Gastrocnemius medialis (tissue), 4 donors: Measurements from ENCODE around the gene TNFRSF21. TPM values are rescaled to one million over a fixed set of nuclear protein-coding genes. Genes with fewer than 3 reads are reported as not detected.

Source experiments
- ATAC-seq, 2 donors: fragments of 150-250 bp; one replicate each; pipeline ENCODE4 v1.9.1; 2016
- DNase-seq, 2 donors: peaks; one replicate each; pipeline ENCODE4 v3.0.0-alpha.2; 2019
- H3K27ac ChIP-seq, 4 donors: fragments of 200-600 bp; sonication (generic); 1 replicate in 1 of 4; 2 replicates in 3 of 4; pipeline ENCODE4 v1.5.1; 2016 to 2018; ENCODE audit warnings: mild to moderate bottlenecking in 2 of 4, moderate library complexity in 1 of 4
- H3K27me3 ChIP-seq, 3 donors: fragments of 200-600 bp; sonication (generic) in 2 of 3; 1 replicate in 1 of 3; 2 replicates in 2 of 3; pipeline versions ENCODE4 v1.5.1 to v1.6.0; 2016 to 2019; ENCODE audit warnings: mild to moderate bottlenecking in 1 of 3, moderate library complexity in 1 of 3
- H3K36me3 ChIP-seq, 2 donors: fragments of 200-600 bp; sonication (generic) in 1 of 2; one replicate each; pipeline ENCODE4 v1.5.1; 2017 to 2018
- H3K4me1 ChIP-seq, 2 donors: fragments of 200-600 bp; sonication (generic) in 1 of 2; one replicate each; pipeline ENCODE4 v1.5.1; 2016 to 2017; ENCODE audit warnings: mild to moderate bottlenecking in 2 of 2
- H3K4me3 ChIP-seq, 4 donors: fragments of 200-600 bp; sonication (generic) in 3 of 4; 1 replicate in 1 of 4; 2 replicates in 3 of 4; pipeline ENCODE4 v1.5.1; 2016 to 2019; ENCODE audit warnings: mild to moderate bottlenecking in 2 of 4
- H3K9me3 ChIP-seq, 3 donors: fragments of 200-600 bp; sonication (generic) in 2 of 3; 1 replicate in 1 of 3; 2 replicates in 2 of 3; pipeline ENCODE4 v1.5.1; 2016 to 2019
- CTCF ChIP-seq, 5 experiments: fragments of 450-650 bp in 3 of 5; fragments of 200-600 bp in 2 of 5; sonication (generic) in 2 of 5; IDR thresholded peaks in 4 of 5; conservative IDR thresholded peaks in 1 of 5; 1 replicate in 4 of 5; 2 replicates in 1 of 5; pipeline ENCODE4 v1.5.1; 2016 to 2019; ENCODE audit warnings: antibody characterized with exemption in 5 of 5, mild to moderate bottlenecking in 3 of 5, moderate library complexity in 3 of 5
- POLR2A ChIP-seq, 2 donors: fragments of 450-650 bp; IDR thresholded peaks; one replicate each; pipeline ENCODE4 v1.6.1; 2017; ENCODE audit warnings: antibody characterized with exemption in 2 of 2, mild to moderate bottlenecking in 2 of 2, moderate library complexity in 2 of 2
- in situ Hi-C, 4 donors: fragments of 200-750 bp; cut with MboI; loops; one replicate each; pipeline versions ENCODE4 v1.15.0 to v1.8.0; 2017; ENCODE audit warnings: low sequenced_read_pairs in 4 of 4
- intact Hi-C: fragments of 100-400 bp; cut with DNase I; formaldehyde crosslinking; loops from one replicate; pipeline ENCODE4 v1.15.1; 2023; ENCODE audit warnings: low total_unique reads
- total RNA-seq, 4 donors: library from RNA; depleted of rRNA; stranded (reverse); fragments of >200 nt; gene quantifications; one replicate each; pipeline versions ENCODE4 v1.1.0 to v1.2.3, GENCODE V29; 2016

The TNFRSF21 gene
- total RNA-seq, 4 donors from 2014 or later: 2.8 to 5.3 (median 3.7) TPM

DNA sequence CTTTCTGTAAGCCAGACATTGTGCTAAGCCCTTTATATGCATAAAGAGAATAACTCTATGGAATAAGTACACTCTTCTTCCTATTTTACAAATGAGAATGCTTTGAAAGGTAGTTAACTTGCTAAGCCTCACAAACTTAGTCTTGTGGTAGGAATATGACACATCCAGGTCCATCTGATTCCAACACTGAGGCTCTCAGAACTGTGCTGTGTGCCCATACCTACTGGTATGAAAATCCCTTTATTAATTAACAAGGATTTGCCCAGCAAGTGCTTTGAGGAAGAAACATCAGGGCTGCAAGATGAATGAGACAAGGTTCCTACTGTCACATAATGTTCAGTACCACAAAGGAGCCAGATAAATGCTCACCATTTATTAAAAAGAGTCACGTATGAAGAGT lies 122.6 kb downstream of the TNFRSF21 start:
- H3K9me3 ChIP-seq: no peaks in the 10 kb centered on the region
- no peaks in the 10 kb centered on the region for H3K4me1 ChIP-seq
- no peak overlapping the region for H3K27ac ChIP-seq
- no peaks in the 10 kb centered on the region for H3K36me3 ChIP-seq
- TF ChIP-seq POLR2A (IDR thresholded peaks at IDR 0.05) (no peak), CTCF (IDR thresholded peaks at IDR 0.05 in 4 of 5, conservative IDR thresholded peaks at IDR 0.05 in 1 of 5) (no peak)
- in situ Hi-C loops (no loop called here), intact Hi-C loops (no loop called here)
- ATAC-seq: no peak
- no peaks in the 10 kb centered on the region for H3K27me3 ChIP-seq
- no peak overlapping the region for H3K4me3 ChIP-seq
- no peak for DNase-seq

- ATAC-seq (no peak), DNase-seq (no peak)
- H3K4me3 ChIP-seq: no peak overlapping the region
- no peaks in the 10 kb centered on the region for H3K36me3 ChIP-seq
- no peak overlapping the region for H3K27ac ChIP-seq
- H3K27me3 ChIP-seq: no peaks in the 10 kb centered on the region
- intact Hi-C loops: no loop called here
- TF ChIP-seq CTCF (IDR thresholded peaks at IDR 0.05 in 4 of 5, conservative IDR thresholded peaks at IDR 0.05 in 1 of 5) (no peak), POLR2A (IDR thresholded peaks at IDR 0.05) (no peak)
- no peaks in the 10 kb centered on the region for H3K9me3 ChIP-seq
- no peaks in the 10 kb centered on the region for H3K4me1 ChIP-seq
- in situ Hi-C loops: no loop called here
These were observed 127.3 kb downstream of the TNFRSF21 start for GRCh38 chr6:47182291-47182957.

- in situ Hi-C loops: no loop called here
- no peaks in the 10 kb centered on the region for H3K36me3 ChIP-seq
- intact Hi-C loops: no loop called here
These were observed 128.0 kb downstream of the TNFRSF21 start for GRCh38 chr6:47181681-47182080.

More at GRCh38 chr6:47181681-47182080, 128.0 kb downstream of the TNFRSF21 start:
- no peak overlapping the region for H3K27ac ChIP-seq
- DNase-seq (no peak), ATAC-seq (no peak)
- no peaks in the 10 kb centered on the region for H3K27me3 ChIP-seq
- no peaks in the 10 kb centered on the region for H3K4me1 ChIP-seq
- no peak for TF ChIP-seq POLR2A (IDR thresholded peaks at IDR 0.05)
- TF ChIP-seq CTCF (IDR thresholded peaks at IDR 0.05 in 4 of 5, conservative IDR thresholded peaks at IDR 0.05 in 1 of 5): no peak
- no peak overlapping the region for H3K4me3 ChIP-seq
- H3K9me3 ChIP-seq: no peaks in the 10 kb centered on the region

Other genes starting within 250 kb of the TNFRSF21 start
- 10 to 100 TPM in 1 of 4 donors, 1 to 10 TPM in 3; 6.9 to 14.1 (median 8.6) TPM for gene CD2AP, start 167.9 kb upstream of the TNFRSF21 start, total RNA-seq